ENCODE measurements around the gene STK32B. TPM values are rescaled to one million over a fixed set of nuclear protein-coding genes. Genes with fewer than 3 reads are reported as not detected.

STK32B gene
- total and polyA plus RNA-seq, 2 donors (not counting 3 experiments of a cell fraction or from before 2014, with no cell fraction given), result 5.6 to 7.8 TPM

GRCh38 chr4:5029447-5029846, 21.8 kb upstream of the STK32B start:
- TF ChIP-seq POLR2A (IDR thresholded peaks at IDR 0.05; ENCODE audit: low read depth, low read length), result no peak
- TF ChIP-seq EZH2 (IDR thresholded peaks at IDR 0.05; ENCODE audit: borderline replicate concordance, low read depth, low read length, severe bottlenecking), result no peak
- TF ChIP-seq CTCF (IDR thresholded peaks at IDR 0.05; ENCODE audit: extremely low read depth in 1 of 2, insufficient read depth in 1 of 2, low read depth in 1 of 2, low read length in 2 of 2), result no peak
- TF ChIP-seq MYC (IDR thresholded peaks at IDR 0.05; ENCODE audit: low read depth, low read length), result no peak
- no peak for TF ChIP-seq MAX (IDR thresholded peaks at IDR 0.05; ENCODE audit: insufficient read depth, insufficient read length)
- no peak for TF ChIP-seq FOS (IDR thresholded peaks at IDR 0.05; ENCODE audit: borderline replicate concordance, insufficient read depth, low read length)
- TF ChIP-seq POLR2AphosphoS5 (IDR thresholded peaks at IDR 0.05; ENCODE audit: insufficient read depth, low read depth, low read length), result no peak
- TF ChIP-seq GATA2 (IDR thresholded peaks at IDR 0.05; ENCODE audit: insufficient read depth, insufficient read length, low read depth, low read length), result no peak
- no peak for TF ChIP-seq JUN (IDR thresholded peaks at IDR 0.05; ENCODE audit: borderline replicate concordance, insufficient read depth, insufficient read length, low read depth)
- FAIRE-seq (no peak), DNase-seq (ENCODE audit: low read depth, low spot score) (no peak)
- Histone ChIP-seq H3K9ac (replicated peaks; ENCODE audit: extremely low read depth, insufficient read depth, low read length) (no peak overlapping the region), H3K27ac (ENCODE audit: insufficient read depth, low read depth, low read length) (no peak overlapping the region), H3K4me3 (replicated peaks in 1 of 3; ENCODE audit: insufficient read depth in 1 of 3, low read depth in 1 of 3, low read length in 3 of 3) (no peak overlapping the region), H3K9me3 (replicated peaks; ENCODE audit: control insufficient read depth, insufficient read depth, low read length) (no peaks in the 10 kb centered on the region), H3K9me1 (replicated peaks; ENCODE audit: control insufficient read depth, extremely low read depth, insufficient read depth, low read length) (no peaks in the 10 kb centered on the region), H3K36me3 (ENCODE audit: control insufficient read depth in 2 of 2, extremely low read depth in 1 of 2, insufficient read depth in 2 of 2, low read length in 2 of 2) (no peaks in the 10 kb centered on the region), H3K4me2 (ENCODE audit: insufficient read depth, low read length) (no peak overlapping the region), H4K20me1 (replicated peaks; ENCODE audit: control insufficient read depth, extremely low read depth, insufficient read depth, low read length) (no peaks in the 10 kb centered on the region), H3K4me1 (ENCODE audit: control insufficient read depth, extremely low read depth, insufficient read depth, low read length) (peaks cover 42% of the 10 kb centered on the region), H3K79me2 (ENCODE audit: control insufficient read depth, insufficient read depth, low read length) (no peaks in the 10 kb centered on the region), H3K27me3 (ENCODE audit: control insufficient read depth in 2 of 2, insufficient read depth in 2 of 2, low read length in 2 of 2) (no peaks in the 10 kb centered on the region), H2AFZ (ENCODE audit: low read depth, low read length) (no peak overlapping the region)
- dilution Hi-C loops (cut with MboI; ENCODE audit: extremely low pct_ligation_motif_present, low sequenced_read_pairs), result no loop called here
- intact Hi-C loops (cut with micrococcal nuclease), result no loop called here
- ChIA-PET POLR2A (interaction anchor here (0.9 kb wide), 1 partner anchor 9 kb away, joined by 3 read pairs; no protein-coding TSS in a partner anchor), CTCF (interaction anchor here (1.6 to 5.9 kb wide), 2 partner anchors 14 to 22 kb away, joined by 7 to 54 read pairs; partner anchors contain the start of gene STK32B)
- BruUV-seq (replicated peaks), result no TSS peak

Measured in endothelial cell of umbilical vein (primary cell).